A673 (cell line): ENCODE data around the gene SYT11. TPM values are rescaled to one million over a fixed set of nuclear protein-coding genes. Genes with fewer than 3 reads are reported as not detected.

Source experiments
- BruUV-seq: library from RNA; stranded (reverse); fragments of 400-500 nt; replicated peaks from 2 replicates; lab custom pipeline; 2021; lab: Mats Ljungman, UMichigan
- CTCF ChIA-PET: fragments of 300-600 bp; sonication (Branson Sonifier 250); formaldehyde crosslinking; loops from one replicate; lab custom pipeline; 2022; ENCODE audit warnings: antibody characterized with exemption; lab: Charles Lee
- POLR2A ChIA-PET: fragments of 300-600 bp; sonication (Branson Sonifier 250); formaldehyde crosslinking; loops from one replicate; lab custom pipeline; 2022; ENCODE audit warnings: antibody characterized with exemption; ENCODE audit not compliant: low non-redundant PET; lab: Charles Lee
- DNase-seq: peaks from one replicate; pipeline ENCODE4 v3.0.0-alpha.2; 2015; ENCODE audit warnings: low spot score
- H3K27ac ChIP-seq: fragments of 200-600 bp; sonication (generic); 2 replicates; pipeline ENCODE4 v1.5.1; 2016; ENCODE audit warnings: mixed run types, low read depth, mild to moderate bottlenecking, mixed read lengths, antibody characterized with exemption, low read length; ENCODE audit not compliant: poor library complexity, severe bottlenecking
- H3K27me3 ChIP-seq: fragments of 200-600 bp; sonication (generic); replicated peaks from 2 replicates; pipeline ENCODE4 v1.6.1; 2017; ENCODE audit warnings: mixed run types, low read depth, mild to moderate bottlenecking, mixed read lengths, antibody characterized with exemption, low read length; ENCODE audit not compliant: insufficient read depth, poor library complexity
- H3K36me3 ChIP-seq: fragments of 200-600 bp; sonication (generic); 2 replicates; pipeline ENCODE4 v1.6.1; 2016; ENCODE audit warnings: mixed run types, mild to moderate bottlenecking, mixed read lengths, antibody characterized with exemption, low read length; ENCODE audit not compliant: insufficient read depth, poor library complexity, severe bottlenecking
- H3K4me1 ChIP-seq: fragments of 200-600 bp; sonication (generic); 2 replicates; pipeline ENCODE4 v1.6.1; 2017; ENCODE audit warnings: mixed run types, mild to moderate bottlenecking, mixed read lengths, antibody characterized with exemption, low read length; ENCODE audit not compliant: insufficient read depth, poor library complexity, severe bottlenecking
- H3K4me3 ChIP-seq: fragments of 200-600 bp; sonication (generic); 2 replicates; pipeline ENCODE4 v1.5.1; 2016; ENCODE audit warnings: low read depth, mixed run types, mild to moderate bottlenecking, mixed read lengths, low read length; ENCODE audit not compliant: poor library complexity, severe bottlenecking
- H3K9me3 ChIP-seq: fragments of 200-600 bp; sonication (generic); 2 replicates; pipeline ENCODE4 v1.6.1; 2016; ENCODE audit warnings: mixed run types, low read depth, mild to moderate bottlenecking, mixed read lengths, antibody characterized with exemption, low read length; ENCODE audit not compliant: poor library complexity, severe bottlenecking
- EZH2 ChIP-seq: fragments of 200-600 bp; sonication (generic); IDR thresholded peaks from 2 replicates; pipeline ENCODE4 v1.6.1; 2017; ENCODE audit warnings: borderline replicate concordance, low read depth, mild to moderate bottlenecking, mixed read lengths, antibody characterized with exemption, low read length; ENCODE audit not compliant: poor library complexity, severe bottlenecking
- intact Hi-C: fragments of 100-400 bp; cut with micrococcal nuclease; formaldehyde crosslinking; loops from one replicate; pipeline ENCODE4 v1.10.0; 2022; ENCODE audit not compliant: unreplicated experiment
- total RNA-seq: library from RNA; stranded (reverse); gene quantifications from 2 replicates; pipeline ENCODE4 v1.2.3, GENCODE V29; 2021
- TF ChIP-seq, protein P1 (sequence below): fragments of 300-800, 200-600 bp; sonication (generic); conservative IDR thresholded peaks from 2 replicates; pipeline ENCODE4 v1.5.1; 2017; ENCODE audit warnings: low read depth, mild to moderate bottlenecking, antibody characterized with exemption, low read length, moderate library complexity, mixed read lengths

The SYT11 gene
- total RNA-seq, 1 experiment from 2014 or later = 10.2 TPM

DNA sequence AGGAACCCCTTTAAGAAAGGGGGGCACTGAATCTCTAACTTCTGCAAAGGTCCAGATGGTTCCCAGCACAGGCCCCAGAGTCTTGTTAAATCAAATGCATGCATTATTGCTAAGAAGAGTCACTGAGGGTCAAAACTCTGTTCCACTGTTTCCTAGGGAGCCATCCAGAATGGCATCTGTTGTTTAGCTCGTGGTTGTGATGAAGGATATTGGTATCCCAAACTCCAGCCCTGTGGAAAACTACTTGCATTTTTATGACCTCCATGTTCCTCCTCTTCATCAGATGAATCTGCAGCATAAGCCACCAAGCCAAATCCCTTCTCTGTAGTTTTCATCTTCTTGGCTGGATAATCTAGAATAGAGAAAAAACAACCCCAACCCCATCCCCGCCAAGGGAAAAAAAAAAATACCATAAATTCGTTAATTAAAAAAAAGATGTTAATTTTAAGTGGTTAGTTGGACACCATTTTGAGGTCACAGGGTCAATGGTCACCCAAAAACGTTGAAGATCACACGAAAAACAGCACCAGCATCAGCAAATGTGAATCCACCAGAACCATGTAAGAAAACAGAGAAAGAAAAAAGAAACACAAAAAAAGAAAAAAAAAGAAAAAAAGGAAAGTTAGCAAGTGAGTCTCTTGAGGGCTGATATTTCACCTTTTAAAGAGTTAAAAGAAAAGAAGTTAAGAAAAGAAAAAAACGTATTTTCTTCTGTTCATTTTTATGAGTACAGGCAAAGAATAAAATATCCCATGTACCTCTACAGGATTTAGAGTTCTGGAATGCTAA is 54.8 kb downstream of the SYT11 start:
- Histone ChIP-seq H3K27me3 (no peaks in the 10 kb centered on the region), H3K27ac (no peak overlapping the region), H3K36me3 (peaks cover 79% of the 10 kb centered on the region), H3K4me3 (no peak overlapping the region), H3K9me3 (no peaks in the 10 kb centered on the region), H3K4me1 (peaks cover 8% of the 10 kb centered on the region)
- intact Hi-C loops = no loop called here
- CTCF ChIA-PET = no interaction called here
- BruUV-seq = no TSS peak
- POLR2A ChIA-PET = no interaction called here
- TF ChIP-seq, protein P1, sequence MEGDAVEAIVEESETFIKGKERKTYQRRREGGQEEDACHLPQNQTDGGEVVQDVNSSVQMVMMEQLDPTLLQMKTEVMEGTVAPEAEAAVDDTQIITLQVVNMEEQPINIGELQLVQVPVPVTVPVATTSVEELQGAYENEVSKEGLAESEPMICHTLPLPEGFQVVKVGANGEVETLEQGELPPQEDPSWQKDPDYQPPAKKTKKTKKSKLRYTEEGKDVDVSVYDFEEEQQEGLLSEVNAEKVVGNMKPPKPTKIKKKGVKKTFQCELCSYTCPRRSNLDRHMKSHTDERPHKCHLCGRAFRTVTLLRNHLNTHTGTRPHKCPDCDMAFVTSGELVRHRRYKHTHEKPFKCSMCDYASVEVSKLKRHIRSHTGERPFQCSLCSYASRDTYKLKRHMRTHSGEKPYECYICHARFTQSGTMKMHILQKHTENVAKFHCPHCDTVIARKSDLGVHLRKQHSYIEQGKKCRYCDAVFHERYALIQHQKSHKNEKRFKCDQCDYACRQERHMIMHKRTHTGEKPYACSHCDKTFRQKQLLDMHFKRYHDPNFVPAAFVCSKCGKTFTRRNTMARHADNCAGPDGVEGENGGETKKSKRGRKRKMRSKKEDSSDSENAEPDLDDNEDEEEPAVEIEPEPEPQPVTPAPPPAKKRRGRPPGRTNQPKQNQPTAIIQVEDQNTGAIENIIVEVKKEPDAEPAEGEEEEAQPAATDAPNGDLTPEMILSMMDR = no peak
- TF ChIP-seq EZH2 = no peak
- DNase-seq = no peak

DNA sequence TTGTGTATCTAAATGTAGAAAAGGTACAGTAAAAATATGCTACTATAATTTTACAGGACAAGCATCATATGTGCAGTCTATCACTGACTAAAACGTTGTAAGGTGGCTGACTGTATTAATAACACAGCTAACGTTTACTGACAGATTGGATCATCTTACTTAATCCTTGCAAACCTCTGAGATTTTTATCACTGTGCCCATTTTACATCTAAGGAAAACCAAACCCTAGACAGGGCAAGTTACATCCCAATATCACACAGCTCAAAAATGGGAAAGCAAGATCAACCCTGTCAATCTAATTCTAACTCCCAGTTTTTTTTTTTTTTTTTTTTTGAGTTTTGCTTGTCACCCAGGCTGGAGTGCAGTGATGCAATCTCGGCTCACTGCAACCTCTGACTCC is 59.3 kb downstream of the SYT11 start:
- DNase-seq = no peak
- peaks cover 98% of the 10 kb centered on the region for H3K36me3 ChIP-seq
- ChIA-PET CTCF (no interaction called here), POLR2A (no interaction called here)
- intact Hi-C loops = no loop called here
- BruUV-seq = no TSS peak
- H3K4me3 ChIP-seq = no peak overlapping the region
- H3K4me1 ChIP-seq = no peaks in the 10 kb centered on the region
- TF ChIP-seq, protein P1 = no peak
- TF ChIP-seq EZH2 = no peak
- H3K27ac ChIP-seq = no peak overlapping the region
- no peaks in the 10 kb centered on the region for H3K9me3 ChIP-seq
- H3K27me3 ChIP-seq = no peaks in the 10 kb centered on the region

DNA sequence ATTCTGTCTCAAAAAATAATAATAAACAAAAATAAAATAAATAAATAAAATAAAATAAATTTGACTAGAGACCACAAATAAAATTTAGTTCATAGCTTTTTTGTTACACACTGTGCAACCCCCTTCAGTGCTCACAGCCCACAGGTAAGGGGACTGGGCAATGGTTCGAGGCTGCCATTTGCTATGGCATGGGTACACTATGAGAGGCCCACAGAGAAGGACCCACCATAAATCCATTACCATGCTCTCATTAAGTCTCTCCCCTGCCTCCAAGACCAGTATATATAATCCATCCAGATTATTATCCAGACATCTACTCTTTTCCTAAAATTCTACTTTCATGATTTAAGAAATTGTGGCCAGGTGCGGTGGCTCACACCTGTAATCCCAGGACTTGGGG is 60.4 kb downstream of the SYT11 start:
- no peak overlapping the region for H3K4me3 ChIP-seq
- H3K27me3 ChIP-seq = no peaks in the 10 kb centered on the region
- no peaks in the 10 kb centered on the region for H3K9me3 ChIP-seq
- ChIA-PET POLR2A (interaction anchor here (0.6 kb wide), 1 partner anchor 57 kb away, joined by 10 read pairs; no protein-coding TSS in a partner anchor), CTCF (no interaction called here)
- no peak for DNase-seq
- no peaks in the 10 kb centered on the region for H3K4me1 ChIP-seq
- BruUV-seq = no TSS peak
- H3K27ac ChIP-seq = no peak overlapping the region
- TF ChIP-seq EZH2 = no peak
- TF ChIP-seq, protein P1 = no peak
- intact Hi-C loops = loop anchor here (10.0 kb wide), 1 partner anchor 395 kb away; no protein-coding TSS in a partner anchor
- H3K36me3 ChIP-seq = peaks cover 98% of the 10 kb centered on the region
